ENCODE measurements around the gene HOXA13. TPM values are rescaled to one million over a fixed set of nuclear protein-coding genes. Genes with fewer than 3 reads are reported as not detected.
A peak's percentile ranks its signal among the peaks of the same experiment; 100 is the strongest.

The HOXA13 gene
- total and polyA plus RNA-seq, 3 experiments from 2014 or later, result not detected

DNA sequence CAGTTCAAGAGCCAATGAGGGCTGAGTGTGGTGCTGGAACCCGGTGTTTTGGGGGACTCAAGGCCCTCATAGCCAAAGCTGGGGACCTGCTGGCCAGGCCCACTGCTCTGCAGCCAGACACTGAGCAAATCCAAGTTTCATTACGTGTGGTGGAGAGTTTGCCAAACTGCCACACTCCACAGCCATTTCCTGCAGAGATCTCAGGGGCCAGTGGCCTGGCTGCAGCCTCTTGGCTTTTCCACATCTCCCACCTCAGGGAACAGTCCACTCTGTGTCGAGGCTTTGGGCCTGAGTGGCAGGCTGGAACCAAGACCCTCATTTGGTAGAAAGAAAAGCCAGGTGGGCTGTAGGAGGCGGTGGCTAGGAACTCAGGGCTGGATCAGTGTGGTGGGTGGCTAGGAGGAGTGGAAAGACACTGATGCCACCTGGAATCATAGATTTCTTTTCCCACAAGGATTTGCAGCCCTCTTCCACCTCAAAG, 18.1 kb downstream of the HOXA13 start:
- DNase-seq, result peak in 1 of 5 donors; percentile 17
- peaks cover 64% of the 10 kb centered on the region for H3K27me3 ChIP-seq (ENCODE audit: insufficient read depth, low read length, poor library complexity, severe bottlenecking)

GRCh38 chr7:27180431-27181420, 19.2 kb downstream of the HOXA13 start:
- no peaks in the 10 kb centered on the region for H3K36me3 ChIP-seq (ENCODE audit: insufficient read depth, low read length)
- Mint-ChIP-seq H3K4me3 (peak overlapping the region in 2 of 7 donors; percentile 24 to 61), H3K9me3 (peaks cover 0 to 5% (median 0%) of the 10 kb centered on the region in 5 donors), H3K27me3 (peaks cover 59 to 85% of the 10 kb centered on the region in 2 donors), H3K4me1 (peaks cover 25 to 32% (median 26%) of the 10 kb centered on the region in 3 donors), H3K27ac (peak overlapping the region in 1 of 8 donors; percentile 70), H3K36me3 (no peaks in the 10 kb centered on the region)
- CTCF ChIA-PET, result interaction anchor here (0.6 to 5.2 kb wide), 15 partner anchors 8 to 1324 kb away, joined by 3 to 31 read pairs (median 5); partner anchors contain the start of gene HOXA7
- POLR2A ChIA-PET, result no interaction called here
- no peak overlapping the region for H3K4me3 ChIP-seq (ENCODE audit: low read length)
- H3K9me3 ChIP-seq (ENCODE audit: low read length), result no peaks in the 10 kb centered on the region
- DNase-seq, result peak in 1 of 5 donors; percentile 25
- H3K27me3 ChIP-seq (ENCODE audit: insufficient read depth, low read length, poor library complexity, severe bottlenecking), result peaks cover 53% of the 10 kb centered on the region
- H3K4me1 ChIP-seq (ENCODE audit: insufficient read depth, low read length), result peaks cover 26% of the 10 kb centered on the region
- H3K27ac ChIP-seq (ENCODE audit: low read depth, low read length), result no peak overlapping the region

More for the DNA sequence above, 18.1 kb downstream of the HOXA13 start:
- no peak overlapping the region for H3K27ac ChIP-seq (ENCODE audit: low read depth, low read length)
- Mint-ChIP-seq H3K36me3 (no peaks in the 10 kb centered on the region), H3K4me1 (peaks cover 33 to 40% (median 35%) of the 10 kb centered on the region in 3 donors), H3K9me3 (peaks cover 0 to 7% (median 0%) of the 10 kb centered on the region in 5 donors), H3K27me3 (peaks cover 66 to 85% of the 10 kb centered on the region in 2 donors), H3K4me3 (peak overlapping the region in 1 of 7 donors; percentile 61), H3K27ac (peak overlapping the region in 1 of 8 donors; percentile 70)
- H3K4me1 ChIP-seq (ENCODE audit: insufficient read depth, low read length), result peaks cover 33% of the 10 kb centered on the region
- H3K9me3 ChIP-seq (ENCODE audit: low read length), result no peaks in the 10 kb centered on the region
- CTCF ChIA-PET, result interaction anchor here (0.9 kb wide), 1 partner anchor 14 kb away, joined by 4 read pairs; no protein-coding TSS in a partner anchor
- POLR2A ChIA-PET, result interaction anchor here (0.6 kb wide), 1 partner anchor 23 kb away, joined by 3 read pairs; no protein-coding TSS in a partner anchor
- no peak overlapping the region for H3K4me3 ChIP-seq (ENCODE audit: low read length)
- no peaks in the 10 kb centered on the region for H3K36me3 ChIP-seq (ENCODE audit: insufficient read depth, low read length)

GRCh38 chr7:27179503-27180430, 20.1 kb downstream of the HOXA13 start:
- peaks cover 16 to 25% (median 18%) of the 10 kb centered on the region in 3 donors for H3K4me1 Mint-ChIP-seq
- Histone ChIP-seq H3K4me1 (ENCODE audit: insufficient read depth, low read length) (peaks cover 16% of the 10 kb centered on the region), H3K36me3 (ENCODE audit: insufficient read depth, low read length) (no peaks in the 10 kb centered on the region), H3K4me3 (ENCODE audit: low read length) (no peak overlapping the region), H3K27ac (ENCODE audit: low read depth, low read length) (no peak overlapping the region), H3K9me3 (ENCODE audit: low read length) (no peaks in the 10 kb centered on the region), H3K27me3 (ENCODE audit: insufficient read depth, low read length, poor library complexity, severe bottlenecking) (peaks cover 50% of the 10 kb centered on the region)
- peaks cover 59 to 85% of the 10 kb centered on the region in 2 donors for H3K27me3 Mint-ChIP-seq
- no peaks in the 10 kb centered on the region for H3K36me3 Mint-ChIP-seq
- peak overlapping the region in 5 of 7 donors; percentile 4 to 45 (median 29) for H3K4me3 Mint-ChIP-seq
- H3K27ac Mint-ChIP-seq, result peak overlapping the region in 1 of 8 donors; percentile 44
- peaks cover 0 to 3% (median 0%) of the 10 kb centered on the region in 5 donors for H3K9me3 Mint-ChIP-seq
- ChIA-PET POLR2A (no interaction called here), CTCF (interaction anchor here (0.6 to 5.2 kb wide), 20 partner anchors 8 to 1323 kb away, joined by 3 to 31 read pairs (median 5); partner anchors contain the start of gene HOXA7)
- peak in 3 of 5 donors; percentile 40 to 58 (median 53) for DNase-seq

GRCh38 chr7:27179030-27179429, 20.9 kb downstream of the HOXA13 start:
- POLR2A ChIA-PET, result no interaction called here
- peaks cover 18% of the 10 kb centered on the region for H3K4me1 ChIP-seq (ENCODE audit: insufficient read depth, low read length)
- Mint-ChIP-seq H3K9me3 (peaks cover 0 to 2% (median 0%) of the 10 kb centered on the region in 5 donors), H3K27me3 (peaks cover 62 to 82% of the 10 kb centered on the region in 2 donors), H3K27ac (peak overlapping the region in 1 of 8 donors; percentile 75), H3K36me3 (no peaks in the 10 kb centered on the region), H3K4me1 (peaks cover 12 to 23% (median 14%) of the 10 kb centered on the region in 3 donors), H3K4me3 (no peak overlapping the region)
- CTCF ChIA-PET, result interaction anchor here (0.9 to 5.2 kb wide), 19 partner anchors 8 to 1322 kb away, joined by 3 to 31 read pairs (median 5); partner anchors contain the start of gene HOXA7
- DNase-seq, result peak in 1 of 5 donors; percentile 10
- H3K36me3 ChIP-seq (ENCODE audit: insufficient read depth, low read length), result no peaks in the 10 kb centered on the region
- H3K27ac ChIP-seq (ENCODE audit: low read depth, low read length), result no peak overlapping the region
- H3K27me3 ChIP-seq (ENCODE audit: insufficient read depth, low read length, poor library complexity, severe bottlenecking), result peaks cover 53% of the 10 kb centered on the region
- H3K9me3 ChIP-seq (ENCODE audit: low read length), result no peaks in the 10 kb centered on the region
- H3K4me3 ChIP-seq (ENCODE audit: low read length), result no peak overlapping the region

DNA sequence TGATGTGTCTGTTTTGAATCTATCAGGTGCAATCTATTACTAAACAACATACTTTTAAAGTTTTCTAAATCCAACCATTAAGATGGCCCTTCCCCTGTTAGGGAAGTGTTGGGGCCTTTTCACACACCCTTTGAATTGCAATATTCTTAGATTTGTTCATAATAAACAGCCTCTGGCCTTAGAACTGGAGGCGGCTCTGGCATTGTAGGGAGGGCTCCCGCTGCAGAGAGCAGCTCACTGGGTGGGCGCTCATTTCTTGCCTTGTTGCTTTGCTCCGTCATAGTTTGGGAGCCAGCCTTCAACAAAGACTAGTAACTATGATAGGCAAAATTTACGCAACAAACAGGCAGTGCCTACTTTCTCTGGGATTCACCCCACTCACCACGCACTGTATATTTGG, 21.5 kb downstream of the HOXA13 start:
- CTCF ChIA-PET, result interaction anchor here (0.9 to 5.2 kb wide), 10 partner anchors 9 to 496 kb away, joined by 3 to 31 read pairs (median 6); no protein-coding TSS in a partner anchor
- Histone ChIP-seq H3K4me1 (ENCODE audit: insufficient read depth, low read length) (peaks cover 15% of the 10 kb centered on the region), H3K4me3 (ENCODE audit: low read length) (no peak overlapping the region), H3K36me3 (ENCODE audit: insufficient read depth, low read length) (no peaks in the 10 kb centered on the region), H3K27me3 (ENCODE audit: insufficient read depth, low read length, poor library complexity, severe bottlenecking) (peaks cover 48% of the 10 kb centered on the region), H3K9me3 (ENCODE audit: low read length) (no peaks in the 10 kb centered on the region), H3K27ac (ENCODE audit: low read depth, low read length) (no peak overlapping the region)
- no peak for DNase-seq
- H3K36me3 Mint-ChIP-seq, result no peaks in the 10 kb centered on the region
- no peak overlapping the region for H3K4me3 Mint-ChIP-seq
- H3K4me1 Mint-ChIP-seq, result peaks cover 8 to 18% (median 10%) of the 10 kb centered on the region in 3 donors
- peaks cover 57 to 77% of the 10 kb centered on the region in 2 donors for H3K27me3 Mint-ChIP-seq
- peak overlapping the region in 1 of 8 donors; percentile 23 for H3K27ac Mint-ChIP-seq
- H3K9me3 Mint-ChIP-seq, result peaks cover 0 to 2% (median 0%) of the 10 kb centered on the region in 5 donors
- POLR2A ChIA-PET, result no interaction called here

GRCh38 chr7:27177795-27178320, 22.0 kb downstream of the HOXA13 start:
- no peak for DNase-seq
- Histone ChIP-seq H3K27ac (ENCODE audit: low read depth, low read length) (no peak overlapping the region), H3K27me3 (ENCODE audit: insufficient read depth, low read length, poor library complexity, severe bottlenecking) (peaks cover 48% of the 10 kb centered on the region), H3K36me3 (ENCODE audit: insufficient read depth, low read length) (no peaks in the 10 kb centered on the region), H3K4me1 (ENCODE audit: insufficient read depth, low read length) (peaks cover 15% of the 10 kb centered on the region), H3K9me3 (ENCODE audit: low read length) (no peaks in the 10 kb centered on the region), H3K4me3 (ENCODE audit: low read length) (no peak overlapping the region)
- Mint-ChIP-seq H3K4me1 (peaks cover 8 to 16% (median 10%) of the 10 kb centered on the region in 3 donors), H3K4me3 (peak overlapping the region in 1 of 7 donors; percentile 62), H3K27ac (peak overlapping the region in 1 of 8 donors; percentile 23), H3K9me3 (peaks cover 0 to 2% (median 0%) of the 10 kb centered on the region in 5 donors), H3K36me3 (no peaks in the 10 kb centered on the region), H3K27me3 (peaks cover 54 to 72% of the 10 kb centered on the region in 2 donors)
- CTCF ChIA-PET, result interaction anchor here (1.2 to 5.2 kb wide), 6 partner anchors 10 to 327 kb away, joined by 3 to 31 read pairs (median 6); no protein-coding TSS in a partner anchor
- POLR2A ChIA-PET, result no interaction called here
